ENCODE data around the gene ZFP36L1. TPM values are rescaled to one million over a fixed set of nuclear protein-coding genes. Genes with fewer than 3 reads are reported as not detected.
A peak's percentile ranks its signal among the peaks of the same experiment; 100 is the strongest.

Gene ZFP36L1
- total RNA-seq, 1 donor from 2014 or later, result 385 TPM

DNA sequence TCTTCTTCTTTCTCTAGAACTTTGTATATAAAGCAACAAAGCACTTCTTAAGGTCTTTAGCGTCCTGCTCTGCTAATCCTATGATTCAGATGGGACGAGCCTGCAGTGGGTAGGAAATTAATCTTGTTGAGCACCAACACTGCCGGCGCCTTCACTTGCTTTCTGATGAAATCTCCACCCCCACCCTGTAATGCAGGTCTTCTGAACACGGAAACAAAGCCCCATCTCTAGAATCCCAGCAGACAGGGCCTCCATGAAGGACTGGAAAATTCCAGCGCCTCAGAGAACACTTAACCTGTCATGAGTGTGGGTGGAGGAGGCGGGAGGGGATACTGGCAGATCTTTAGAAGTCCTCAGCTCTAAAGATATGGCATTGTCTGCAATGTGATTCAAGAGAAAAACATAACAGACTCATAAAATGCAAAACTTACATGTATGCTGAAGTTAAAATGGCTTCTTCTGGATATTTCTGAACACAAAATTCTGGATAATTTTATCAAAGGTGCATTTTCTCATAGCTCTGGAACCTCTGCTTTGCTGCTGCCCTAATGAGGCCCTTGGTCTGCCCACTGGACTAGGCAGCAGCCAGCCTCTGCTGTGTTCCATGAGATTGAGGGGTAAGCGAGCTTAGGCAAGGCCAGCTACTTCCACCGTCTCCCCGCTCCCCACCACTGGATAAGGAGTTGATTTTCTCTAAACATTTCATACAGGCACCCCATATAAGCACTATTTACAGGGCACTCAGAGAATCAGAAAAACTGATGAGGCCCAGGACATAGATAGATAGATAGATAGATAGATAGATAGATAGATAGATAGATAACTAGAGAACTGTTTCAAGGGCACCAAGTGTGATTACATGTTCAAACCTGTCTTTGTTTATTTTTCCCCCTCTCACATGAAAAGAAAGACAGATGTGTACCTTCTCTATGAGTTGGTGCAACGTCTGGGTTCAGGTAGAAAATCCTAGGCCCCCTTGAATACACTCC, 43.1 kb downstream of the ZFP36L1 start:
- Mint-ChIP-seq H3K4me1 (ENCODE audit: unreplicated experiment) (peaks cover 6% of the 10 kb centered on the region), H3K27ac (ENCODE audit: unreplicated experiment) (no peak overlapping the region), H3K4me3 (ENCODE audit: unreplicated experiment) (no peak overlapping the region), H3K9me3 (ENCODE audit: unreplicated experiment) (no peaks in the 10 kb centered on the region), H3K27me3 (ENCODE audit: unreplicated experiment) (peaks cover 2% of the 10 kb centered on the region), H3K36me3 (ENCODE audit: low read depth, unreplicated experiment) (no peaks in the 10 kb centered on the region)
- TF ChIP-seq, protein P1, sequence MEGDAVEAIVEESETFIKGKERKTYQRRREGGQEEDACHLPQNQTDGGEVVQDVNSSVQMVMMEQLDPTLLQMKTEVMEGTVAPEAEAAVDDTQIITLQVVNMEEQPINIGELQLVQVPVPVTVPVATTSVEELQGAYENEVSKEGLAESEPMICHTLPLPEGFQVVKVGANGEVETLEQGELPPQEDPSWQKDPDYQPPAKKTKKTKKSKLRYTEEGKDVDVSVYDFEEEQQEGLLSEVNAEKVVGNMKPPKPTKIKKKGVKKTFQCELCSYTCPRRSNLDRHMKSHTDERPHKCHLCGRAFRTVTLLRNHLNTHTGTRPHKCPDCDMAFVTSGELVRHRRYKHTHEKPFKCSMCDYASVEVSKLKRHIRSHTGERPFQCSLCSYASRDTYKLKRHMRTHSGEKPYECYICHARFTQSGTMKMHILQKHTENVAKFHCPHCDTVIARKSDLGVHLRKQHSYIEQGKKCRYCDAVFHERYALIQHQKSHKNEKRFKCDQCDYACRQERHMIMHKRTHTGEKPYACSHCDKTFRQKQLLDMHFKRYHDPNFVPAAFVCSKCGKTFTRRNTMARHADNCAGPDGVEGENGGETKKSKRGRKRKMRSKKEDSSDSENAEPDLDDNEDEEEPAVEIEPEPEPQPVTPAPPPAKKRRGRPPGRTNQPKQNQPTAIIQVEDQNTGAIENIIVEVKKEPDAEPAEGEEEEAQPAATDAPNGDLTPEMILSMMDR (IDR thresholded peaks at IDR 0.05; ENCODE audit: unreplicated experiment), result no peak
- no peak for DNase-seq (ENCODE audit: low spot score)

DNA sequence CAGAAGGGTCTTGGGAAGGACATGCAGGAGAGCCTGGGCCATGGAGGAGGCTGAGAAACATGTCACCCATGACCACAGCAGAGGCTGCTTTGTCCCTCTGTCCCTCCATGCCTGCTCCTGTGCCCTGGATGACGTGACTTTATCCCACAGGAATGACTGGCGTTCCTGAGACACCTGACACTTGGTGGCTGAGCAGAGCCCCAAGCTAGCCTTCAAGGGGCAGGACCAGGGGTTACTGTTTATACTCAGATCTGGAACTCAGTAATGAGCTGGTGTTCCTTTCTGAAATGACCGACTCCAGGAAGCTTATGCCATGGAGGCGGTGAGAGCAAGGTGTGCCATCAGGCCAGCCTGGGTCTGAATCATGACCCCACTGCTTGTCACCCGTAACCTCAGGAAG, 44.2 kb downstream of the ZFP36L1 start:
- Mint-ChIP-seq H3K27me3 (ENCODE audit: unreplicated experiment) (peaks cover 2% of the 10 kb centered on the region), H3K9me3 (ENCODE audit: unreplicated experiment) (no peaks in the 10 kb centered on the region), H3K4me3 (ENCODE audit: unreplicated experiment) (no peak overlapping the region), H3K4me1 (ENCODE audit: unreplicated experiment) (peaks cover 6% of the 10 kb centered on the region), H3K27ac (ENCODE audit: unreplicated experiment) (no peak overlapping the region), H3K36me3 (ENCODE audit: low read depth, unreplicated experiment) (no peaks in the 10 kb centered on the region)
- no peak for DNase-seq (ENCODE audit: low spot score)
- TF ChIP-seq, protein P1 (IDR thresholded peaks at IDR 0.05; ENCODE audit: unreplicated experiment), result no peak

DNA sequence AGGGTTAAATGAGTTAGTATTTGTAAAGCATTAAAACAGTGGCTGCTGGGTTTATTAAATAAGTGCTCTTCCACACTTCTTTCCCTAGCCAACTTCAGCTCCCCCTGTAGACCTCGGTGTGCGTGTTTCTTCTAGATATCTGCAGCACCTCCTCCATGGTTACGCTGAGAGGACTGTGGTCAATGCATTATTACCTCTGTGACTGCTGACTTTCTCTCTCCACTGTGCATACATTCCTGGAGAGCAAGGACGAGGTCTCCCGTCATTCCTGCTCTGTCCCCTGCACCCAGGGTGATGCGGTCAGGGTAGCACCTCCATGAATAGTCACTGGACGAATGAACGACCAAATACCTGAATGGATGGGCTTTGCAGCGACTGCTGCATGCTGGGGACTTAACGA, 44.6 kb downstream of the ZFP36L1 start:
- H3K36me3 Mint-ChIP-seq (ENCODE audit: low read depth, unreplicated experiment), result no peaks in the 10 kb centered on the region
- H3K27ac Mint-ChIP-seq (ENCODE audit: unreplicated experiment), result no peak overlapping the region
- H3K9me3 Mint-ChIP-seq (ENCODE audit: unreplicated experiment), result no peaks in the 10 kb centered on the region
- H3K27me3 Mint-ChIP-seq (ENCODE audit: unreplicated experiment), result peaks cover 2% of the 10 kb centered on the region
- peaks cover 6% of the 10 kb centered on the region for H3K4me1 Mint-ChIP-seq (ENCODE audit: unreplicated experiment)
- TF ChIP-seq, protein P1 (IDR thresholded peaks at IDR 0.05; ENCODE audit: unreplicated experiment), result no peak
- no peak for DNase-seq (ENCODE audit: low spot score)
- no peak overlapping the region for H3K4me3 Mint-ChIP-seq (ENCODE audit: unreplicated experiment)

DNA sequence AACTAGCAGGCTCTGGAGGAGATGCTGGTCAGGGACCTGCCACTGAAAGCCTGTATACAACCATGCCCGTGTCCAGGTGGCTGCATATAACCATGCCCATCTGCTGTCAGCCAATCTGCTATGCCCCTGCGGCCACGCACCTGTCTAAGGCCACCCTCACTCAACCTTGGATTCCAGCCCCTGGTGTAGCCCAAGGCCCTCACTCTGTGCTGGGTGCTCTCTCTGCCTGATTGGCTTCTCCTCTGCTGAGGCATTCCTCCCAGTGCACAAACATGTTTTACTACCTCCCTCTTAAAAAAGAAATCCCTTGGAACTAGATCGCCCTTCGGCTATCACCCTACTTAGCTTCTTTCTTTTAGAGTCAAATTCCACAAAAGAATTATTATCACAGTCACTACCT, 45.5 kb downstream of the ZFP36L1 start:
- TF ChIP-seq, protein P1 (IDR thresholded peaks at IDR 0.05; ENCODE audit: unreplicated experiment), result no peak
- H3K9me3 Mint-ChIP-seq (ENCODE audit: unreplicated experiment), result no peaks in the 10 kb centered on the region
- no peak for DNase-seq (ENCODE audit: low spot score)
- no peaks in the 10 kb centered on the region for H3K36me3 Mint-ChIP-seq (ENCODE audit: low read depth, unreplicated experiment)
- H3K27ac Mint-ChIP-seq (ENCODE audit: unreplicated experiment), result peak overlapping the region; percentile 16
- H3K27me3 Mint-ChIP-seq (ENCODE audit: unreplicated experiment), result peaks cover 4% of the 10 kb centered on the region
- H3K4me1 Mint-ChIP-seq (ENCODE audit: unreplicated experiment), result peaks cover 6% of the 10 kb centered on the region
- no peak overlapping the region for H3K4me3 Mint-ChIP-seq (ENCODE audit: unreplicated experiment)

DNA sequence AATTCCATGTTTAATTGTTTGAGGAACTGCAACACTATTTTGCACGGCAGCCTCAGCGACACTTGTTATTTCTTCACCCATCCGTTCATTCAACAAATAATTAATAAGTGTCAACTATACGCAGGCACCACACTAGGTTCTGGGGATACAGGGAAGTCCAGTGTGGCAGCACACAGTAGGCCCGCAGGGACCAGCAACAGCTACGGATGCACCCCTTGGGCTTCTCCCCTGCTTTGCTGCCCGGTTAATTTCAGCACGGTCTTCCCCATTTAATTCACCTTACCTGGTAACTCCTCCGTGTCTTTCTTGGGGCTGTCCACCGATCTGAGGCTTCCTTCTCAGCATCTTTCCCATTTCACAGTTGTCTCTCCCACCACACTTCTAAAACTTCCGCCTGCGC, 48.3 kb downstream of the ZFP36L1 start:
- no peak for DNase-seq (ENCODE audit: low spot score)
- TF ChIP-seq, protein P1 (IDR thresholded peaks at IDR 0.05; ENCODE audit: unreplicated experiment), result no peak
- H3K27me3 Mint-ChIP-seq (ENCODE audit: unreplicated experiment), result peaks cover 6% of the 10 kb centered on the region

More for the DNA sequence above, 48.3 kb downstream of the ZFP36L1 start:
- H3K4me1 Mint-ChIP-seq (ENCODE audit: unreplicated experiment), result peaks cover 4% of the 10 kb centered on the region
- H3K27ac Mint-ChIP-seq (ENCODE audit: unreplicated experiment), result no peak overlapping the region
- no peaks in the 10 kb centered on the region for H3K9me3 Mint-ChIP-seq (ENCODE audit: unreplicated experiment)
- H3K36me3 Mint-ChIP-seq (ENCODE audit: low read depth, unreplicated experiment), result no peaks in the 10 kb centered on the region
- no peak overlapping the region for H3K4me3 Mint-ChIP-seq (ENCODE audit: unreplicated experiment)

All from endothelial cell (in vitro differentiated cells).